Measurements from ENCODE around the gene ANKRD50.

ANKRD50 gene

GRCh38 chr4:124722071-124722470, 9.5 kb upstream of the ANKRD50 start:
- DNase-seq, result no peak
- TF ChIP-seq POLR2A (IDR thresholded peaks at IDR 0.05; ENCODE audit: low read length) (no peak), GATA1 (IDR thresholded peaks at IDR 0.05; ENCODE audit: low read depth, low read length) (no peak)

DNA sequence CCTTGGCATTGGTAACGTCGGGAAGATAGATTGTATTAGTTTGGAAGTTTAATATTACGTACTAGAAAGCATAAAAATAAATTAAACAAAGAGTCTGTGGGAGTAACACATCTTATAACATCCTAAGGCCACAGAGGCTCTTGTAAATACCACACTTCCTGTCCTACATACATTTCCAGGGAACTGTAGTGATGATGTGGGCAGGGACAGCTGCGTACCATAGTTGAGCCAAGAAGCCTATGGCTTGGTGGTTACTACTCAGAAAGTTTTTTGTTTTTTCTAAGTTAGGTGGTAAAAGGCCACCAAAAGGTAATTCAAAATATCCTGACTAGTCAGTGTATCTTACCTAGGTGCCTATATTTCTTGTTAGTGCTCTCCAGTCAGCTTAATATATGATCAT, 4.6 kb upstream of the ANKRD50 start:
- no peak for DNase-seq
- TF ChIP-seq POLR2A (IDR thresholded peaks at IDR 0.05; ENCODE audit: low read length), result no peak
- no peak for TF ChIP-seq GATA1 (IDR thresholded peaks at IDR 0.05; ENCODE audit: low read depth, low read length)

- DNase-seq, result peak; percentile 79 to 88
- peak; percentile 64 for TF ChIP-seq POLR2A (IDR thresholded peaks at IDR 0.05; ENCODE audit: low read length)
- TF ChIP-seq GATA1 (IDR thresholded peaks at IDR 0.05; ENCODE audit: low read depth, low read length), result no peak
Measured at GRCh38 chr4:124713185-124713592, 657 bp upstream of the ANKRD50 start.

GRCh38 chr4:124711471-124712371, 811 bp downstream of the ANKRD50 start:
- no peak for TF ChIP-seq POLR2A (IDR thresholded peaks at IDR 0.05; ENCODE audit: low read length)
- peak; percentile 59 to 72 for DNase-seq

GRCh38 chr4:124710911-124711310, 1.6 kb downstream of the ANKRD50 start:
- DNase-seq, result peak in 1 of 2 experiments; percentile 19
- no peak for TF ChIP-seq GATA1 (IDR thresholded peaks at IDR 0.05; ENCODE audit: low read depth, low read length)
- no peak for TF ChIP-seq POLR2A (IDR thresholded peaks at IDR 0.05; ENCODE audit: low read length)

- TF ChIP-seq POLR2A (IDR thresholded peaks at IDR 0.05; ENCODE audit: low read length), result no peak
- TF ChIP-seq GATA1 (IDR thresholded peaks at IDR 0.05; ENCODE audit: low read depth, low read length), result no peak
- no peak for DNase-seq
Measured at GRCh38 chr4:124710015-124710741, 2.4 kb downstream of the ANKRD50 start.

GRCh38 chr4:124708517-124709300, 3.8 kb downstream of the ANKRD50 start:
- TF ChIP-seq POLR2A (IDR thresholded peaks at IDR 0.05; ENCODE audit: low read length), result no peak
- DNase-seq, result no peak

- no peak for TF ChIP-seq GATA1 (IDR thresholded peaks at IDR 0.05; ENCODE audit: low read depth, low read length)
- no peak for DNase-seq
Measured at GRCh38 chr4:124705393-124705792, 7.1 kb downstream of the ANKRD50 start.

- TF ChIP-seq POLR2A (IDR thresholded peaks at IDR 0.05; ENCODE audit: low read length), result no peak
- no peak for TF ChIP-seq GATA1 (IDR thresholded peaks at IDR 0.05; ENCODE audit: low read depth, low read length)
- no peak for DNase-seq
Measured at GRCh38 chr4:124703154-124703553, 9.4 kb downstream of the ANKRD50 start.

DNA sequence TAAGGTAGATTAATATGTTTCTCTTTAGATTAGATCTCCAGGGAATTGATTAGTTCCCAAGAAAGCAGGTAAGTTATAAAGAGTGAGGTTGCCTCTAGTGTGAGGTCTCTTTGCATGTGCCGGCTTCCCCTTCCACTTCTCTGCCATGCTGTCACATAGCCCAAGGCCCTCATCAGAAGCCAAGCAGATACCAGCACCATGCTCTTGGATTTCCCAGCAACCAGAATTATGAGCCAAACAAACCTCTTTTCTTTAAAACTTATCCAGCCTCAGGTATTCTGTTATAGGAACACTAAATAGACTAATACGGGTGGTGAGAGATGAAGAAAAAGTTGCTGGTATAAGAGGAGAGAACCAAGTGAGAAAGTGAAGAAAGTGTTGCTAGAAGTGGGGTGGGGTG, 15.1 kb downstream of the ANKRD50 start:
- TF ChIP-seq GATA1 (IDR thresholded peaks at IDR 0.05; ENCODE audit: low read depth, low read length) (no peak), POLR2A (IDR thresholded peaks at IDR 0.05; ENCODE audit: low read length) (no peak)
- no peak for DNase-seq

DNA sequence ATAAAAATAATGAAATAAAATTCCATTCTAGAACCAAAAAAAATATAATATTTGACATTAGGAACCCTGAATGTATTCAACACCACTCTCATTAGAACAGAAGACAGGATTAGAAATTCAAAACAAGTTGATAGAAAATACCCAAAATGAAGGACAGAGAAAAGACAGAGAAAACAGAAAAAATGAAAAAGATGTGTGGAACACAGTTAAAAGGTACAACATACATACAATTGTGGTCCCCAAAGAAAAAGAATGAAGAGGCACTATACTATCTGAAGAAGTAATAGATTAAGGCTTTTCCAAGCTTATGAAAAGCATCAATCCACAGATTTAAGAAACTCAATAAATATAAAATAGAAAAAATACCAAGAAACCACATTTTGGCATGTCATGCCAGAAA, 16.4 kb downstream of the ANKRD50 start:
- no peak for DNase-seq
- TF ChIP-seq GATA1 (IDR thresholded peaks at IDR 0.05; ENCODE audit: low read depth, low read length), result no peak
- no peak for TF ChIP-seq POLR2A (IDR thresholded peaks at IDR 0.05; ENCODE audit: low read length)

DNA sequence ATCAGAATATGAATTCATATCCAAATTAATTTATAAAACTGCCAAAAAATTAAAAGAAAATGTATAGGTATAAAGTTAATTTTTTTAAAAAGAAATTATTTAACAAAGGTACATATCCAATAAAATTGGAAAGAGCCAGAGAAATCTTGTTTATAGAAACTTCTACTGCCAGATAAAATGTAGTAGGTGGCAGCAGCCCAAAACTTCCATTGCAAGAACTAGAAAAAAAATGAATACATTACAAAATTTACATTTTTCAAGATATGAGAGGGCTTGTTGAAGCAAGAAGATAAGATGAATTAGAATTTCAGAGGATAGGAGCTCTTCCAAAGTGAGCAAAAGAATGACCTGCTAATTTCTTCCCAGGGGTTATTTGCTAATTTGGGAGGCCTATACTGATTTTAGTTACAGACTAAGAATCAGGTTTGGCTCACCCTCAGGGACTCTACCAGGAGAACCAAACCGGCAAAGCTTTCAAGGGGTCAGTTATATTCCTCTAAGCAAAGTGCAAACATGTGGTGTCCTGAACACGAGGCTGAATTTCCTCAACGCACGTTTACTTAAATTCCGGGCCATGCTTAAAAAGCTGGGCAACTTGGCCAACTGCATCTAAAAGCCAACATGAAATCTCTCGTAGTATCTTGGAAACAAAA, 17.5 kb downstream of the ANKRD50 start:
- TF ChIP-seq POLR2A (IDR thresholded peaks at IDR 0.05; ENCODE audit: low read length), result no peak
- no peak for TF ChIP-seq GATA1 (IDR thresholded peaks at IDR 0.05; ENCODE audit: low read depth, low read length)

DNA sequence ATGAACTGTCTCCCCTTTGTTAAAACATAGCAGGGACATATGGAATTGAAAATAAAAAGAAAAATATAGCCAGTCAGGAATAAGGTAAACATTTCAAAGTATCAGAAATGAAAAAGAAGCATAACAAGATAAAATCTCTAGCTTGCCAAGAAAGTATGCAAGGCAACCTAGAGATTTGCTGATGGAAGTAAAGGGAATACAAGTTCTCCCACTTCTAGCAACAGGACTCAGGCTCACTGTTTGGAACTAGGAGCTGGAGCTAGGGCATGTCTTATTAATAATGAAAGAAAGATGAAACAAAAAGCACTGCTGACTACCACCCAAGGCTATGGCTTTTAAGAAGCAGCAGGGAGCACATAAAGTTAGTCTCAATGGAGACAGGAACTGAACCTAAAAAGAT, 18.2 kb downstream of the ANKRD50 start:
- no peak for TF ChIP-seq GATA1 (IDR thresholded peaks at IDR 0.05; ENCODE audit: low read depth, low read length)
- TF ChIP-seq POLR2A (IDR thresholded peaks at IDR 0.05; ENCODE audit: low read length), result no peak
- no peak for DNase-seq

More for the DNA sequence above, 17.5 kb downstream of the ANKRD50 start:
- no peak for DNase-seq

- DNase-seq, result no peak
- TF ChIP-seq POLR2A (IDR thresholded peaks at IDR 0.05; ENCODE audit: low read length) (no peak), GATA1 (IDR thresholded peaks at IDR 0.05; ENCODE audit: low read depth, low read length) (no peak)
Measured at GRCh38 chr4:124691801-124692200, 20.7 kb downstream of the ANKRD50 start.

All from erythroblast (primary cell).